ENCODE results near the gene MEGF11. TPM values are rescaled to one million over a fixed set of nuclear protein-coding genes. Genes with fewer than 3 reads are reported as not detected.

The MEGF11 gene
- total RNA-seq, result under 1 TPM in 1 of 2 experiments, not detected in 1; 0.05 TPM

DNA sequence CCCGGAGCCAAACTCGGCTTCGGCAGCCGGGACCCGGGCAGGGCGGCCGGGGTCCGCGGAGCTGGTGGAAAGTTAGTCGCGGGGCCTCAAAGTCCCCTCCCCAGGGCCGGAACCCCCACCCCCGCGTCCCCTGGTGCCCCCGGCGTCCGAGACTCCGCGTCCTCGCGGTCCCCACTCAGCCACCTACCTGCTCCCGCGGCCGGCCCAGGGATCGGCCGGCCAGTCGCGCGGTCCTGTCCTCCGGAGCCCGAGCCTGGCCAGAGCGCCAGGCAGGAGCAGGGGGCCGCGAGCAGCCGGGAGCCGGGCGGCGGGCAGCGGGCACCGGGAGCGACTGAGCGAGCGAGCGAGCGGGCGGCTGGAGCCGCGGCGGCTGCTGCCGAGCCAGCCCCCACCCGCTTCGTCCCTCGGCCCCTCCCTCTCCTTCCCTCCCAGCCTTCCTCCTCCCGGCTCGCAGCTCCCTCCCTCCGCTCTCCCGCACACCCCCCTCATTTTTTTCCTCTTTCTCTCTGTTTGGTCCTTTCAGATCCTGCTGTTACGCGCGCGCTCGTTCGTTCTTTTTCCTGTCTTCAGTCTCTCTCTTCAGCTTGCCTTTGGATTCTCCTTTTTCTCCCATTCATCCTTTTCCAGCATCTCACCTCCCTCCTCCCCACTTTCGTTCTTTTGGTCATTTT lies at the start of gene MEGF11:
Gene MEGF11 (minus strand): TSS at position 333 of the 671 bp plus-strand sequence. CDS start 125,347 bp downstream, outside the sequence.
- CTCF ChIA-PET, result no interaction called here
- H3K27me3 Mint-ChIP-seq (ENCODE audit: low read depth), result peaks cover 58% of the 10 kb centered on the region
- DNase-seq, result peak; percentile 11
- intact Hi-C loops (cut with micrococcal nuclease), result loop anchor here (2.0 kb wide), 2 partner anchors 33 to 245 kb away; no protein-coding TSS in a partner anchor
- H3K27ac Mint-ChIP-seq, result no peak within 1 kb of the TSS
- H3K9me3 Mint-ChIP-seq, result no peaks in the 10 kb centered on the region
- H3K4me1 Mint-ChIP-seq (ENCODE audit: low read depth), result peaks cover 10% of the 10 kb centered on the region
- no peaks in the 10 kb centered on the region for H3K36me3 Mint-ChIP-seq (ENCODE audit: low read depth)
- peak within 1 kb of the TSS; percentile 69 for H3K4me3 Mint-ChIP-seq

DNA sequence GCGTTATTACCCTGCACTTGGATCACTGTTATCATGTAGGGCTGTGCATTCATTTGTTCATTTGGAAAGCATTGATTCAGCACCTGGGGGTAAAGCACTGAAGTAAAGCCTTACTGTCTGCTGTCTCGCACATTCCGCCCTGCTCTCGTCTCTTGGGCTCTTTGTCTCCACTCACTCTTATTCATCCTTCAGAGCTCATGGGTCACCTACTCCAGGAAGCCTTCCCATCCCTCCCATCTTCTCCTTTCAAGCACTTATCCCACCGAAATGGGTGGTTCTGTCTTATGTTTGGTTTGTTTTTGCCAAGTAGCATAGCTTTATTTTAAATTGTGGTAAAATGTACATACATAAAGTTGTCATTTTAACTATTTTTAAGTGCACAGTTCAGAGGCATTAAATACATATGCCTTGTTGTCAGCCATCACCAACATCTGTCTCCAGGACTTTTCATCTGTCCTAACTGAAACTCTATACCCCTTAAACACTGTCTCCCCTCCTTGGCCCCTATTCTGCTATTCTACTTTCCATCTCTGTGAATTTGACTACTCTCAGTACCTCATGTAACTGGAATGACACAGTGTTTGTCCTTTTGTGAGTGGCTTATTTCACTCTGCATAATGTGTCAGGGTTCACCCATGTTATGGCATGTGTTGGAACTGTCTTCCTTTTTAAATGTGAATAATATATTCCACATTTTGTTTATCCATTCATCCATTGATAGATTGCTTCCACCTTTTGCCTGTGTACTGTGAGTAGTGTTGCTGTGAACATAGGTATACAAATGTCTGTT lies 49.1 kb upstream of the MEGF11 start:
- intact Hi-C loops (cut with micrococcal nuclease), result no loop called here
- Mint-ChIP-seq H3K36me3 (ENCODE audit: low read depth) (peaks cover 5% of the 10 kb centered on the region), H3K9me3 (no peaks in the 10 kb centered on the region), H3K27ac (no peak overlapping the region), H3K4me3 (no peak overlapping the region), H3K4me1 (ENCODE audit: low read depth) (no peaks in the 10 kb centered on the region), H3K27me3 (ENCODE audit: low read depth) (no peaks in the 10 kb centered on the region)
- CTCF ChIA-PET, result no interaction called here
- no peak for DNase-seq

DNA sequence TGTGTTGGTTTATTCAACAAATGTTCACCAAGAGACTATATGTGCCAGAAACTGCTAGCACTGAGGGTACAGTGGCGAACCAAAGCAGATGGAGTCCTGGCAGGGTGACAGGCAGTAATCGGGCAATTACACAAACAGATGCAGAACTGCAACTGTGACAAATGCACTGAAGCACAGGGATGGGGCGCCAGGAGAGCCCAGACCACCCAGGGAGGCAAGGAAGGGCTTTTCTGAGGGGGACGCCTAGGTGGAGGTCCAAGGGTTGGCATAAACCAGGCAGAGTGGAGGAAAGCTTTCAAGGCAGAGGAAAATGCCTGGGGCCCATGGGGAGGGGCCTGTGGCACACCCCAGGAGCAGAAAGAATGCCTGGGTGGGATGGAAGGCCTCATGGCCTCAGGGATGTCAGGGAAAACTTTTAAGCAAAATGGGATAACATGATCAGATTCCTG lies 45.3 kb upstream of the MEGF11 start:
- H3K36me3 Mint-ChIP-seq (ENCODE audit: low read depth), result peaks cover 15% of the 10 kb centered on the region
- H3K27me3 Mint-ChIP-seq (ENCODE audit: low read depth), result no peaks in the 10 kb centered on the region
- H3K4me3 Mint-ChIP-seq, result no peak overlapping the region
- H3K27ac Mint-ChIP-seq, result no peak overlapping the region
- intact Hi-C loops (cut with micrococcal nuclease), result no loop called here
- peaks cover 20% of the 10 kb centered on the region for H3K4me1 Mint-ChIP-seq (ENCODE audit: low read depth)
- CTCF ChIA-PET, result interaction anchor here (0.7 kb wide), 1 partner anchor 11 kb away, joined by 4 read pairs; no protein-coding TSS in a partner anchor
- H3K9me3 Mint-ChIP-seq, result no peaks in the 10 kb centered on the region
- DNase-seq, result no peak

DNA sequence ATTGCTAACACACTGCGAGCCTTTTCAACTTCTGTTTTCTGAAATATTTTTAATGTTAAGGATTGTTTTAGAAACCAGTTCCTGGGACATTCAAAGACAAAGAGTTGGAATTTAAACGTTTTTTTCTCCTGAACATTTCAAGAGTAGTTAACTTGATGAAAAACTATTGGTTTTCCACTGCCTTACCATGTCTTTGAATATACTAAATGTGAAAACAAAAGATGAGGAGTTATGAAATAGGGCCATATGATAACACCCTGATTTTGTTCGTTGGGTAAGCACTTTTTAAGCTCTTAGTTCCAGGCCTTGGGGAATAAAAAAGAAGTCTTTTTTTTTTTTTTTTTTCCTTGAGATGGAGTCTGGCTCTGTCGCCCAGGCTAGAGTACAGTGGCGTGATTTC lies 42.6 kb upstream of the MEGF11 start:
- no peak for DNase-seq
- CTCF ChIA-PET, result interaction anchor here (1.0 kb wide), 1 partner anchor 247 kb away, joined by 3 read pairs; no protein-coding TSS in a partner anchor
- intact Hi-C loops (cut with micrococcal nuclease), result no loop called here
- no peaks in the 10 kb centered on the region for H3K27me3 Mint-ChIP-seq (ENCODE audit: low read depth)
- H3K27ac Mint-ChIP-seq, result no peak overlapping the region
- peaks cover 15% of the 10 kb centered on the region for H3K36me3 Mint-ChIP-seq (ENCODE audit: low read depth)
- H3K9me3 Mint-ChIP-seq, result no peaks in the 10 kb centered on the region
- H3K4me1 Mint-ChIP-seq (ENCODE audit: low read depth), result peaks cover 31% of the 10 kb centered on the region
- H3K4me3 Mint-ChIP-seq, result no peak overlapping the region

DNA sequence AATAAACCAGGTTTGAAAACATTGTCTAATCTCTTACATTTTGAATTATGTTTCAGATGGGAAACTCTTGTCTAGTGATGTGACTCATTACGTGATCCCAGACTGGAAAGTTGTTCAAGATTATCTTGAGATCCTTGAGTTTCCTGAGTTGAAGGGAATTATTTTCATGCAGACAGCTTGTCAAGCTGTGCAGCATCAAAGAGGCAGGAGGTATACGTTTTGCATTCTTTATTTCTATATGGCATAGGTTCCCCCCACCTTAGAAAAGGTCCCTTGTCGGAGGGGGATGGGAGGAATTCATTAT lies 41.3 kb upstream of the MEGF11 start:
- DNase-seq, result no peak
- Mint-ChIP-seq H3K4me1 (ENCODE audit: low read depth) (peaks cover 38% of the 10 kb centered on the region), H3K36me3 (ENCODE audit: low read depth) (peaks cover 13% of the 10 kb centered on the region), H3K27me3 (ENCODE audit: low read depth) (no peaks in the 10 kb centered on the region), H3K9me3 (no peaks in the 10 kb centered on the region), H3K27ac (peak overlapping the region; percentile 90), H3K4me3 (peak overlapping the region; percentile 84)
- intact Hi-C loops (cut with micrococcal nuclease), result loop anchor here (1.0 to 5.0 kb wide), 4 partner anchors 61 to 763 kb away; partner anchors contain the start of genes HACD3, RAB11A, SNAPC5 and TIPIN
- CTCF ChIA-PET, result interaction anchor here (0.9 to 2.1 kb wide), 2 partner anchors 93 to 204 kb away, joined by 3 to 10 read pairs; partner anchors contain the start of gene MAP2K1

DNA sequence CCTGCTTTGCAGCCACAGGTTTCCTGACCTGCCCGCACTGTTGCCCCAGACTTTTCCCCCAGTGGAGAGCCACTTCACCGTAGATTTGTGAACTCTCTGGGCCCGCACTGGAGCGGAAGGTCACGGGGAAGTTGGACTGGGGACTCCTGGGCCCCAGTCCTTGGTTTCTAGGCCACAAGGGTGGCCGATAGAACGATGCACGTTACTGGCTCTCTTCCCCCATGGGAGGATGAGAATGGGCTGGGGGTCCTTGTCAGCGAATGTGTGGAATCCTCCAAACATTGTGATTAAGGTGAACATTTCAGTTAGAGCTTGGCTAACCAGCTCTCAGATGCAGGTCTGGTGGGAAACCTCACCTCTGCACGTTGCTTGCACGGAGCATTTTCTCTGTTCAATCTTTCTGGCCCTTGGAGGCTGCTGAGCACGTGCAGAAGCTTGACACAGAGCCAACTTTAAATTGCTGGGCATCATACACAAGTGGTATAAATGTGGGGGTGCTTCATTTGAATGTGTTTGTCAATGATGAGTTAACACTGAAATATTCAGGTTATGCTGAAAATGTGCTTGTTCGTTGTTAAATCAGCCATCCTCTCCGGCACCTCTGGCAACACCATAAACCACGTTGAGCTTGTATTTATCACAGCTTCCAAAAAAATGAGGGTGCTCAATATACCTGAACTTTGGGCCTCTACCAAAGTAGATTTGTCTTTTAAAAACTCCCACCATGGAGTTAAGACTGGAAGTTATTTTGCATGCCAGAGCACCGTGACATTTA lies 40.8 kb upstream of the MEGF11 start:
- Mint-ChIP-seq H3K9me3 (no peaks in the 10 kb centered on the region), H3K36me3 (ENCODE audit: low read depth) (peaks cover 13% of the 10 kb centered on the region), H3K4me3 (peak overlapping the region; percentile 84), H3K4me1 (ENCODE audit: low read depth) (peaks cover 38% of the 10 kb centered on the region), H3K27me3 (ENCODE audit: low read depth) (no peaks in the 10 kb centered on the region), H3K27ac (peak overlapping the region; percentile 90)
- CTCF ChIA-PET, result interaction anchor here (0.9 to 2.1 kb wide), 2 partner anchors 93 to 204 kb away, joined by 3 to 10 read pairs; partner anchors contain the start of gene MAP2K1
- DNase-seq, result peak; percentile 33
- intact Hi-C loops (cut with micrococcal nuclease), result loop anchor here (1.0 to 5.0 kb wide), 4 partner anchors 62 to 762 kb away; partner anchors contain the start of genes HACD3, RAB11A, SNAPC5 and TIPIN

DNA sequence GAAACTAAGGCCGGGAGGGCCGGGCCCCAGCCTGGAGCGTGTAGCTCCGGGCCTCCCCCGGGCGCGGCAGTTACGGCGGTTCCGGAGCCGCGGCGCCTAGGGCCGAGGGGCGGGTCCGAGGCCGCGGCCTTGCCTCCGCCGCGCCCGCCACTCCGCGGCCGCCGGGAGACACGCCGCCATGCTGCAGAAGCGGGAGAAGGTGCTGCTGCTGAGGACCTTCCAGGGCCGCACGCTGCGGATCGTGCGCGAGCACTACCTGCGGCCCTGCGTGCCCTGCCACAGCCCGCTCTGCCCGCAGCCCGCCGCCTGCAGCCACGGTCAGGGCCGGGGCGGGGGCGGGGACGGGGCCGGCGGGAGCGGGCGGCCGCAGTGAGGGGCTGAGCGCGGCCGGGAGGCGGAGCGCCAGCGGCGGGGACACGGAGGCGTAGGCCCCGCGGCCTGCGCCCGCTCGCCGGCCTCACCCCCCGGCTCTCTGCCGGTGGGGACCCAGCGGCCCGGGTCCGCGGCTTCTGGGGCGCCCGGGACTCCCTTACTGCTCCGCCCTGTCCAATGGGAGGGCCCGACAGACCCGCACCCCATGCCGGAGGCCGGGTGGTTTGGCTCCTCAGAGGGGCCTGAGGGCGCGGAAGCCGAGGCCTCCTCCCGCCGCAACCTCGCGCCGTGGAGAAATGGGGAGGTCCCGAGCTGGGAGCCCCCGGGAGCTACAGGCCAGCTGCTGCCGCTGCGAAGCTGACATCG lies 40.0 kb upstream of the MEGF11 start, which contains the start of gene DIS3L:
Gene DIS3L (plus strand): TSS at position 150 of the 738 bp plus-strand sequence. CDS start 29 bp downstream, at position 179.
- Mint-ChIP-seq H3K27me3 (ENCODE audit: low read depth) (no peaks in the 10 kb centered on the region), H3K27ac (peak within 1 kb of the TSS; percentile 92), H3K4me1 (ENCODE audit: low read depth) (peaks cover 38% of the 10 kb centered on the region), H3K9me3 (no peaks in the 10 kb centered on the region), H3K4me3 (peak within 1 kb of the TSS; percentile 84), H3K36me3 (ENCODE audit: low read depth) (peaks cover 13% of the 10 kb centered on the region)
- CTCF ChIA-PET, result interaction anchor here (2.1 kb wide), 1 partner anchor 205 kb away, joined by 10 read pairs; no protein-coding TSS in a partner anchor
- DNase-seq, result peak; percentile 66
- intact Hi-C loops (cut with micrococcal nuclease), result loop anchor here (1.0 to 5.0 kb wide), 5 partner anchors 63 to 761 kb away; partner anchors contain the start of genes HACD3, MAP2K1, RAB11A and SNAPC5

DNA sequence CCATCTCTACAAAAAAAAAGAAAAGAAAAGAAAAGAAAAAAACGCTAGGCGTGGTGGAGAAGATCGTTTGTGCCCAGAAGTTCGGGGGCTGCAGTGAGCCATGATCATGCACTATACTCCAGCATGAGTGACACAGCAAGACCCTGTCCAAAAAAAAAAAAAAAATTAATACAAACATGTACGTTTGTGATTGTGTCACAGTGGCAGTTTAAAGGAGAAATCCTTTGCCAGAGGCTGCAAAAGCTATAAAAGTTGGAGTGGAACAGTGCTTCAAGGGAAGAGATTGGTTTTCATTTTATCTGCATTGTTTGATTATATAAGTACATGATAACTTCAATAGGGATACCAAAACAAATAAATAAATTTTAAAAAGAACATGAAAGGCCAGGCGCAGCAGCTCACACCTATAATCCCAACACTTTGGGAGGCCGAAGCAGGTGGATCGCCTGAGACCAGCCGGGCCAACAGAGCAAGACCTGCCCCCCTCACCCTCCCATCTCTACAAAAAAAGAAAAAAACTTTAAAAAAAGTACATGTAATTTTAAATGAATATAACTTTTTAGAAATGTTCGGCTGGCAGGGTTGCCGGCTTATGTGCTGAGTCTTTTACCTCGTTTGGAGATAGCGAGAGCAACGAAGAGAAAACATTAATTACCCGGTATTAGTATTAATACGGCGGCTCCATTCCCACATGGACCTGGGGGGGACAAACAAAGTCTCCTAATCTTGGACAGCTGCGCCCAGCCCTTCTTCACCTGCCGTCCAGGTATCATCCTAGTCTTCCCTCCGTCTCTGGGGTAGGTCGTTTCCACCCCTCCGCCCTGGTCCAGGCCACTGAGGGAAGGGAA lies 39.2 kb upstream of the MEGF11 start:
- H3K4me3 Mint-ChIP-seq, result peak overlapping the region; percentile 83
- peaks cover 38% of the 10 kb centered on the region for H3K4me1 Mint-ChIP-seq (ENCODE audit: low read depth)
- H3K9me3 Mint-ChIP-seq, result no peaks in the 10 kb centered on the region
- DNase-seq, result no peak
- peaks cover 13% of the 10 kb centered on the region for H3K36me3 Mint-ChIP-seq (ENCODE audit: low read depth)
- no peaks in the 10 kb centered on the region for H3K27me3 Mint-ChIP-seq (ENCODE audit: low read depth)
- intact Hi-C loops (cut with micrococcal nuclease), result loop anchor here (1.0 to 5.0 kb wide), 3 partner anchors 94 to 760 kb away; partner anchors contain the start of genes HACD3, MAP2K1 and RAB11A
- H3K27ac Mint-ChIP-seq, result peak overlapping the region; percentile 92
- CTCF ChIA-PET, result interaction anchor here (0.6 to 1.6 kb wide), 3 partner anchors 183 to 974 kb away, joined by 3 to 5 read pairs (median 3); partner anchors contain the start of gene SNAPC5

DNA sequence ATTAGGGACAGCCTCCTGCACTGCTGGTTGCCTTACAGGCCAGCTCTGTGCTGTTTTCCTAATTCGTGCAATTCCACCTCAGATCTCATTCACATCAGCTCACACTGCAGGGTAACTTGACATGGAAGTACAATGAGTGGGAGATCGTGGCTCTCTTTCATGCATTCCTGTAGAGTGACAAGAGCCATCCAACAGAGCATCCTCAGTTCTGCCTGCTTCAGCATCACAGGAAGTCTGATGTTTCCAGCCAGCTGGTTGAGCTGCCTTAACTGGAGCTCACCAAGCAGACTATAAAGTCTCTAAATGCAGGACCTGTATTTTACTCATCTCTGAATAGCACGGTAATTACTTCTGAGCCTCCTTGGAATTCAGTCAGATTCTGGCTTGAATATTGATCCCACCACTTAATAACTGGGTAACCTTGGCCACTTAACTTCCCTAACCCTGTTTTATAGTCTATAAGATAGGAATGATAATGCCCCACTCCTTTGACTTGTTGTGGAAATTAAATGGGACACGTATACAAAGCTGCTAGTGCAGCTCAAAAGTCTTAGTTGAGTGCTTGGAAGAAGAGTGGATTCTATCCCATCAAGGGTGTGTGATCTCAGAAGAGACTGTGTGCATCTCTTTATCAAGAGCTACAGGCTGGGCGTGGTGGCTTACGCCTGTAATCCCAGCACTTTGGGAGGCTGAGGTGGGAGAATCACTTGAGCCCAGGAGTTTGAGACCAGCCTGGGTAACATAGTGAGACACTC lies 38.4 kb upstream of the MEGF11 start:
- Mint-ChIP-seq H3K4me3 (peak overlapping the region; percentile 83), H3K9me3 (no peaks in the 10 kb centered on the region), H3K4me1 (ENCODE audit: low read depth) (peaks cover 40% of the 10 kb centered on the region), H3K36me3 (ENCODE audit: low read depth) (peaks cover 8% of the 10 kb centered on the region), H3K27me3 (ENCODE audit: low read depth) (no peaks in the 10 kb centered on the region), H3K27ac (peak overlapping the region; percentile 92)
- CTCF ChIA-PET, result interaction anchor here (0.9 to 1.6 kb wide), 2 partner anchors 206 to 973 kb away, joined by 3 to 5 read pairs; partner anchors contain the start of gene SNAPC5
- no peak for DNase-seq
- intact Hi-C loops (cut with micrococcal nuclease), result loop anchor here (5.0 kb wide), 2 partner anchors 425 to 760 kb away; partner anchors contain the start of genes HACD3 and RAB11A

DNA sequence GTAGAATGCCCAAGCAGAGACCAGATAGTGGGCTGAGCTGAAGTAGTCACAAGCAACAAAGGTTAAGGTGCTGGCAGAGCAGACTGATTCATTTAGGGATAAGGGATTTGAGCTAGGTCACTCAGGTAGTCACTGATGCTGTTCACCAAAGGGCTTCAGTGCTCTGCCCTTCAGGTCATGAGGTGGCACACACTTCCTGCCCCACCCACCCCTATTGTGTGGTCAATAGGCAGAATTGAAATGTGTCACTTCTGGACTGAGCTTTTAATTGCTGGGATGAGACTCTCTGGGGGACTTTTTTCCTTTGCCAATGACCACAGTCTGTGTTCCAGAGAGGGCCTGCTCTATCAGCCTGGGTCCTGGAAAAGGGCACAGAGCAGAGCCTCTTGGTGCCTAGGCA lies 37.0 kb upstream of the MEGF11 start:
- intact Hi-C loops (cut with micrococcal nuclease), result loop anchor here (5.0 kb wide), 2 partner anchors 423 to 758 kb away; partner anchors contain the start of genes HACD3 and RAB11A
- Mint-ChIP-seq H3K9me3 (no peaks in the 10 kb centered on the region), H3K27ac (no peak overlapping the region), H3K27me3 (ENCODE audit: low read depth) (no peaks in the 10 kb centered on the region), H3K36me3 (ENCODE audit: low read depth) (no peaks in the 10 kb centered on the region), H3K4me1 (ENCODE audit: low read depth) (peaks cover 32% of the 10 kb centered on the region), H3K4me3 (no peak overlapping the region)
- CTCF ChIA-PET, result interaction anchor here (0.6 to 1.4 kb wide), 3 partner anchors 428 to 778 kb away, joined by 3 to 5 read pairs (median 3); no protein-coding TSS in a partner anchor
- DNase-seq, result no peak
